Jurkat, Clone E6-1 (cell line): ENCODE measurements around the gene CD247.

Experiments
- DNase-seq: peaks from one replicate; pipeline ENCODE4 v3.0.0-alpha.2; 2011; ENCODE audit warnings: low read depth, low spot score
- H3K4me3 ChIP-seq: 2 replicates; pipeline ENCODE4 v1.5.1; 2011; ENCODE audit warnings: mild to moderate bottlenecking, low read length, control low read depth, moderate library complexity

CD247 gene

DNA sequence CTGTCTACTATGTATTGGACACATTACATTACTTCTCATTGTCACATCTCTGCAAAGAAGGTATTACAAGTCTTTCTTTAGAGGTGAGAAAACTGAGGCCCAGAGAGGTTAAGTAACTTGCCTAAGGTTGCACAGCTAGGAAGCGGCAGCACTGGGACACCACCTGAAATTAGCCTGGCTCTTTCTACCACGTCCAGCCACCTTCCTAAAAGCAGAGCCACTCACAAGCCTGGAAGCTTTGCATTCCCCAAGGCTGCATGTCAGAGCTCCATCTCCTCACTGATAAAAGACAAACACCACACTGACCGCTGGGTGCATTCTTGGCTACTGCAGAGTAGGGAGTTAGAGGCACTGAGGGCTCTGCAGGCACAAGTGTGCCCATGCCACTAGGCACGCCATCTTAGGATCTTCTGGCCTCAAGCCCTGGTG lies 2.4 kb downstream of the CD247 start:
- peak overlapping the region; percentile 14; the same call in 1 of the 2 replicates for H3K4me3 ChIP-seq
- no peak for DNase-seq

- H3K4me3 ChIP-seq, result no peak overlapping the region
Observed at GRCh38 chr1:167515461-167515860, 2.9 kb downstream of the CD247 start.

GRCh38 chr1:167514288-167514687 lies 4.0 kb downstream of the CD247 start:
- DNase-seq, result no peak
- no peak overlapping the region for H3K4me3 ChIP-seq

More at GRCh38 chr1:167515461-167515860, 2.9 kb downstream of the CD247 start:
- DNase-seq, result no peak

DNA sequence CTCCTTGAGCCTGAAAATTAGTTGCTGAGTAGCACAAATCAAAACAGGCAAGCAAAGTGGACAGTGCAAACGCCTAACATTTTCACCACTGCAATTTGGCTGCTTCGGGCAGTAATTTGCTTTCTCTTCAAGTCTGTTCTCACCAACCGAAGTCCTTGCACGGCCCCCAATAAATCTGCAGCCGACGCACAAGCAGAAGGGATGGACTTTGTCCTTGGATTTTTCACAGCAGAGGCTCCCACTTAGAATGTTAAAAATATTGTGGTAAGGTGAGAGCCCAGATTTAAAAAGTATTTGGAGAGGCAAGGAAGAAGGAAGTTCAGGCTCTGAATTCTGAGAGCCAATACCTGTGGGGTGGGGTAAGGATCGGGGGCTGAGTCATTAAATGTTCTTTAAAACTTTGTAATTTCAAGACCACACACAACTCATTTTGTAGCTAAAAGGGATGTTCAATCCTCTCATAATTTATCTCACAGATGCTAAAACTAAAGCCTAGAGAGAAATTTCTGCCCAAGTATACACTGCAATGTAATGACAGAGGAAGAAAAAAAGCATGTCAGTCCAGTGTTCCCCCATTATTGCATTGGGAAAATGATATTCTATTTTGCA lies 6.2 kb downstream of the CD247 start:
- DNase-seq, result no peak
- no peak overlapping the region for H3K4me3 ChIP-seq

DNA sequence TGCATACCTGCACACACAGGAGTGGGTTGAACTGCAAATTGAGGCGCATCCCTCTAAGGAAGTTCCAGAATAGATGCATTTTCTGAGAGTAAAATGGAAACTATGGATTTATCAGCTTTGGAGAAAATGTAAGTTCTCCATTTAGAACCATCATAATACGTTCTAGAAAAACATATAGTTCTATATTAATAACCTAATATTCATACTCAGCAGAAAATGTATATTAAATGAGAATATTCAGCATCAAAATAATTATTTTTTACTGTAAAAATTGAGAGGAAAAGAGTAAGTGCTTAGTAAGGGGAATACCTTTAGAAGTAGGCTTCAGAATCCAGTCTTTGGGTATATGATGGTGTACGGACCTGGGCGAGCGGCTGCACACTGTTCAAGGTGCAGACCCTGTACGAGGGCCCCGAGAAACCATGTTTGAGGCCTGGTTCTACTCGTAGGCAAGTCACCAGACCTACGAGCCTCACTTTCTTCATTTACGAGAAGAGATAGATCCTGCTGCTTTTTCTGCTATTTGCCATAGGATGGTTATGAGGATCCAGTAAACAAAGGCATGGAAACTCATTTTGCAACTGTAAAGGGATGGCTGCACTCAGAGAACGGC lies 6.8 kb downstream of the CD247 start:
- DNase-seq, result no peak
- H3K4me3 ChIP-seq, result no peak overlapping the region

GRCh38 chr1:167510881-167511280 lies 7.4 kb downstream of the CD247 start:
- DNase-seq, result no peak
- no peak overlapping the region for H3K4me3 ChIP-seq

DNA sequence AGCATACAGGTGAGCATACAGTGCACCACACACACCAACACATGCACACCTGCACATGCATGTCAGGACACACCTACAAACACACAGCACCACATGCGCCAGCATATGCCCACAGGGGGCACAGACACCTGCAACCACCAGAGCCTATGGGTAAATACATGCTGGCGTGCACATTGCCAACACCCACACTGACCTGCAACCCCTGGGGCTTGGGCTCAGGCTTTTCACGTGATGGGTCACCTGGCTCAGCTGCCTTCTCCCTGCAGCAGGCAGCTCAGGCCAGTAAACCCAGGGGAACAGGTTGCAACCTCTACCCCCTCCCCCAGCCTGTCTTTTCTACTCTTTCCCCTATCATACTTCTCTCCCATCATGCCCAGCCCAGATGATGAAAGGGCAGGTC lies 8.1 kb downstream of the CD247 start:
- no peak for DNase-seq
- H3K4me3 ChIP-seq, result no peak overlapping the region

DNA sequence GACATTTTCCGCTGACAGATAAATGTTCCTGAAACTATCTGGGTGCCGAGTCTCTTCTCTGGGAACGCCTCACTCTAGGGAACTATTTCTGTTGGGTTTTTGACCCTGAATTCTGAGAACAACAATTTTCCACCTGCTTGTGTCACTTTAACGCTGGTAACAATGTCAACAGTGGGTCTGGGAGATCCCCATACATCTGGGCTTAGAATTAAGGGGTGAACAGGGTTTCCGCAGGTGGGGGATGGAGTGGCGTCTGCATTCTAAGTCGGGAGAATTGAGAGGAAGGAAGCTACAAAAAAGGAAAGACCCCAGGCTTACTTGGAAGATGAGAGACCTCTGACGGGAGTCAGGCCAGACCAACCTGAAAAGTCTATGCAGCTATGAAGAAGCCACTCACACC lies 8.7 kb downstream of the CD247 start:
- no peak overlapping the region for H3K4me3 ChIP-seq
- no peak for DNase-seq

DNA sequence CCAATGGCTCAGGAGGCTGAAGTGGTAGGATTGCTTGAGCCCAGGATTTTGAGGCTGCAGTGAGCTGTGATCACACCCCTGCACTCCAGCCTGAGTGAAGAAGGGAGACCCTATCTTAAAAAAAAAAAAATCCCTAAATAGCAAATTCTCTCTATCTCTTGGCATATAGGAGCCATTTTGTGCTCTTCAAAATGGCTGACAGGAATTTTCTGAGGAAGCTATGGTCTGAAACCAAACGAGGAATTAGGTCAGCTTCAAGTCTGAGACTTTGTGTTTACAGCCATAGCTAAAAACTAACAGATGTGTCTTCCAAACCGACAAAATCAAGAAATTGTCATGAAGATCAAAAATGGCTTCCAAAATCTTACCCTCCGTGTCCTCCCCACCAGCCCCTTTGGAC lies 10.6 kb downstream of the CD247 start:
- no peak for DNase-seq
- H3K4me3 ChIP-seq, result no peak overlapping the region

DNA sequence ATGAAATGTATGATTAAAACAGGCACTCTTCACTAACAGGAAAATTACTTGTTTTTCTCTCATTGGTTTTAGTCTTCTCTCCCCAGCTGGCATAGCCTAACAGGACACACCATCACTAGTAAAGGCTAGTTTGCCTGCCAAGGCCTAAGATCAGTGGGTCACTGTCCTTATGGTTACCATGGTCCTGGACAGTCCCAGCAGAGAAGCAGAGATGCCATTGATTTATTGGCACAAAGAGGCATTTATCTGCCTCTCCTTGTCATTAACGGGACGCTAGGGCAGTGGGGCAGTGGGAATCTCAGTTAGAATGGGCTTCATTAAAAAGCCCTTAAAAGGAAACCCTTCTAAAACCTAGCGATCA lies 13.9 kb downstream of the CD247 start:
- no peak overlapping the region for H3K4me3 ChIP-seq
- DNase-seq, result no peak

DNA sequence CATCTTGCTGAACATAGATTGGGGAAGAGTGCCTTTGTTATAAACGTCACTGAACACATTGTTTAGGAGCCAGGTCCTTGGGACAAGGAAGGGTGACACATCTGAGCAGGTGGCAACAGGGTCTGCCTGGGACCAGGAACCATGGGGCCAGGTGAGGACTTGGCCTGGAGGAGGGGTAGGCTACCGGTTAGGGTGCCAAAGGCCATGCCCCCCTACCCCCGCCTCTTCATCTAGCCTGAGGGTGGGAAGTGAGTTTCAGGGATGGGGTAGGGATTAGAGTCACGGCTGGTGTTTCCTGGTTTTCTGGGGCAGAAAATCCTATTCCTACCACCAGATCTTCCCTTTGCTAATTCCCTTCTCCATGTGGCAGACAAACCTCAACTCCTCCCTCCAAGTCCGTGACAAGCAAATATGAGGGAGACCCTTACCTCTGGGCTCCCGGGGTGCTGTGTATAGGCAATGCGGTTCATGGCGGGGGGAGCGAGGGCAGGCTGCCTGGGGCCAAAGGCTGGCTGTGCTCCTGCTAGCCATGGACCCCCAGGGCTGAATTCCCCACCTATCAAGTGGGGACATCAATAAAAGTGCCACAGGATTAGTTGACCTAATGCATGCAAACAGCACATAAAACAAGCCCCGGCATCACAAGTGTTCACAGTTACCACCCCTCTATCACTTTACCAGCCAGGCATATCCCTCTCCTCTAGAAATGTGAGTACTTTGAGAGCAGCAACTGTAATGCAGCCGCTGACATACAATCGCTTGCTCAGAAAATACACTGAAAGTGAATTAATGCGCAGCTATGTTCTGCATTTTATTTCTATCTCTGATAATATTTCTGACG lies 14.5 kb downstream of the CD247 start:
- no peak for DNase-seq
- H3K4me3 ChIP-seq, result no peak overlapping the region

DNA sequence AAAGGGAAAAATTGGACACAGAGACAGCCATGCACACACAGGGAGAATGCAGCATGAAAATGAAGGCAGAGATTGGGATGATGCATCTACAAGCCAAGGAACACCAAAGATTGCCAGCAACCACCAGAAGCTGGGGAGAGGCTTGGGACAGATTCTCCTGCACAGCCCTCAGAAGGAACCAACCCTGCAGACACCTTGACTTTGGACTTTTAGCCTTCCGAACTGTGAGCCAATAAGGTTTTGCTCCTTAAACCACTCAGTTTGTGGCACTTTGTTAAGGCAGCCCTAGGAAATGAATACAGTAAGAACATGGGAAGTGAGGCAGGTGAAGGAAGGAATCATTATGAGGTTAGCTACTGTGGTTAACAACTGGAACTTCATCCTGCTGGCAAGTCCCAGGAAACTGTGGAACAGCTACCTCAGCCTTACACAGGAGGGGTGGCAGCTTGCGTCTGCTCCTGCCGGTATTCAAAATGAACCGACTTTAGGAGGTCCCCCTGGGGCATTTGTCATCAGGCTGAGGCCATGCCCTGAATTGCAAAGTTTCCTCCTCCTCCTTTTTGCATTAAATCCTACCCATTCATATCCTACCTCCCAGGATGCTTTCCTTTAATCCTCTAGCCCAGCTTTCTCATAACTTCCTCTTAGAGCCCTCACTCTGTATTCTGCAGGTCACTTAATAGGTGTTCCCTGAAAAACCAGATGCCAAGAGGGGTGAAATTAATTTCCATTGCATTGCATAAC lies 15.4 kb downstream of the CD247 start:
- no peak for DNase-seq
- H3K4me3 ChIP-seq, result no peak overlapping the region

DNA sequence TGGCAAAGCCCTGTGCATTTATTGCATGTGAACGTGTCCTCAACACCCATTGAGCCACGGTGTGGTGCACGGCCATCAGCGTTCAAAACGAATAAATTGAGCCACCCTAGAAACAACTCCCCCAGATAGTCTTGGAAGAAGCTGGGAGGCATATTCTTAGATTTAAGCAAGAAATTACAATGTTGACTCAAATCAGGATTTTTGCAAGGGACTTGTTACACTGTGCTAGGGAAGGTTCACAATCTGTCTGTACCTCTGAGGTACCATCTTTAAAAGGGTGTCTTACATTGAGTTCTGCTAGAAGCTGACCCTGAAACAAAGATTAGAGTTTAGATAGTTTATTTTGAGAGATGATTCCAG lies 16.2 kb downstream of the CD247 start:
- DNase-seq, result no peak
- no peak overlapping the region for H3K4me3 ChIP-seq

DNA sequence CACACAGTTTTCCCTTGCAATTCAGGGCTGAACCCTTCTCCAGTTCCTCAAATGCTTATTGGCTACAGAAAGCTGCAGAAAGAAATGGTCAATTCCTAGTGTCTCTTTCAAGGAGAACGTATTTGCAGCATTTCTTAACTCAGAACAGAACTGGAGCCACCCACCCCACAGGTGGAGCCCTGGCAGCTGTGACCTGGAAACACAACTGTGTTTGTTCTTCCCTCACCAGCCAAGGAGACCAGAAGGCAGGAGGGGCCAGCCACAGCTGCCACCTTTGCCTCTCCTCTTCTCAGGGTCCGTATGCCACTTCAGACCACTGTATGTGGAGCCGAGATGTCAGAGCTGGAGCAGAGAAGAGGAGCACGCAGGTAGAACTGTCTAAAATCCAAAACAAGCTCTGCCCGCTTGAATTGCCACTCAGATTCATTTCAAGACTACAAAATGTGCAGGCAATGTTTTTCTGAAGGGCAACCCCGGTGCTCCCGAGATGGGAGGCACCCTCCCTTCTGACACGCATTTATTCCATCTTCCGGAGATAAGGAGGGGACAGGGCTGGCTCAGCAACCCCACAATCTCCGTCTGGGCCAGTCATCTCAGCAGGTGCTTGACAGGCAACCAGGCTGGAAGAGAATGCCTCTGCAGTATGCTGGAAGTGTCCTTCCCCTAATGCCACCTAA lies 16.7 kb downstream of the CD247 start:
- DNase-seq, result no peak

DNA sequence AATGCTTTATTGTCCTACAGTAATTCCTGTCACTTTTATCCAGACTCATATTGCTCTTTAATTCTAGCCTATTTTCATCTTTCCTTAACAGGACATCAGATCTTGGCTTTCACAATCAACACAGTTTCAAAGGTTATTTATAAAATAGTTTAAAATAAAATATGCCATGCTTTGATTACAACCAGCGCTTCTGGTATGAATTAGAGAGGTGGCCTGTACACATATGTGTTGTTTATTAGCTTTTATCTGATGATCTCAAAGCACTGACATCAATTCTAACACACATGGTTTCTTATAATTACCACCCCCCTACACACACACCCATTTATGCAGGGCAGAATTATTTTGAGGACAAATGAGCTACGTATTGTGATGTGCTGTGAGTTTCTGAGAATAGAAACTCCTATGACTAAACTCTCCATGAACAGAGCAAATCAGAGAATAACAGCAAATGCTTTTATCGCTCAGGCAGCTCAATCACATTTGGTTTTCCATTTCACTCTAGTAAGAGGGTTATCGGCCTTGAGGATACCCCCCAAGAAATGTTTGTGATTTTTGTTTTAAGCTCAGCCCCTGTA lies 18.0 kb downstream of the CD247 start:
- no peak overlapping the region for H3K4me3 ChIP-seq
- DNase-seq, result no peak

More for the DNA sequence above, 16.7 kb downstream of the CD247 start:
- H3K4me3 ChIP-seq, result no peak overlapping the region

GRCh38 chr1:167499664-167500101 lies 18.6 kb downstream of the CD247 start:
- no peak overlapping the region for H3K4me3 ChIP-seq
- peak; percentile 58 for DNase-seq

- DNase-seq, result no peak
Observed at GRCh38 chr1:167499106-167499505, 19.2 kb downstream of the CD247 start.

DNA sequence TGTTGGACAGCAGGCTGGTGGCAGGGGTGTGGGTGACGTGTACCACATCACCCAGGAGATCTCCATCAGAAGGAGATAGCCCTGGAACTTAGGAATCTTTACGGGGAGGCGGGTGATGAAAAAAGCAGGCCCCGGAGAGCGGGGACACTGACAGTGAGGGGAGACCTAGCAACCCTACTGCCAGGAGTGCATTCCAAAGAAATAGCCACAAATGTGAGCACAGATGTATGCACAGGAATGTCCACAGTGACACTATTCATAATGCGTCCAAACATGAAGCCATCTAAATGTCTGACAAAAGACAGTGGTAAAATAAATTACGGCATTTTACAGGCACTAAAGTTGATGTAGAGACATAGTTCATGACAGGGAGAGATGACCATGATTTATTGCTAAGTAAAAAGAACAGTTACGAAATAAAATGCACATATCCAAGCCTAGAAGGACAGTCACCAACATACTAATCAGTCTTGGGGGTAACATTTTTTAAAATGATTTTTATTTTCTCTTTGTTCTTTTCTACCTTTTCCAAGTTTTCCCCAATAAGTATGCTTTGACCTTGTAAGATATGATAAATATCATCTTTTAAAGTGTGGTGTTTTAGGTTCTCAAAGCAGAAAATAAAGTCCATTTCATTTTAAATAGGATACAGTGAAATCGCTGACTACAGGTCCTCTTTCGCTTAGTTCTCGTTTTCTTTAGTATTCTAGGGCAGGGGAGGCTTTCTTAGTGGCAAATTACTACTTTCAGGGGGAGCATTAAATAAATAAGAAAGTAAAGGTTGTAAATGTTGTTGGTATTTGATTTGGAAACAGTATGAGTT lies 21.3 kb downstream of the CD247 start:
- H3K4me3 ChIP-seq, result no peak overlapping the region
- DNase-seq, result no peak

More at GRCh38 chr1:167499106-167499505, 19.2 kb downstream of the CD247 start:
- H3K4me3 ChIP-seq, result no peak overlapping the region
